ENCODE data around the gene LHX3. TPM values are rescaled to one million over a fixed set of nuclear protein-coding genes. Genes with fewer than 3 reads are reported as not detected.

LHX3 gene
- total and polyA plus RNA-seq, 2 donors (not counting 1 experiment from before 2014, with no cell fraction given) = 0.07 to 0.30 TPM

- Histone ChIP-seq H3K9me3 (ENCODE audit: control extremely low read depth in 1 of 3, control insufficient read depth in 2 of 3, insufficient read depth in 1 of 3, low read length in 2 of 3) (peaks cover 0 to 50% (median 0%) of the 10 kb centered on the region in 3 donors), H3K79me2 (ENCODE audit: control insufficient read depth, insufficient read depth, low read length) (no peaks in the 10 kb centered on the region), H3K36me3 (replicated peaks in 1 of 2; ENCODE audit: control extremely low read depth in 1 of 2, control insufficient read depth in 1 of 2, extremely low read depth in 1 of 2, insufficient read depth in 2 of 2, low read length in 1 of 2) (peaks cover 0 to 11% of the 10 kb centered on the region in 2 experiments), H3K4me2 (replicated peaks; ENCODE audit: low read depth, low read length, poor library complexity, severe bottlenecking) (peak overlapping the region; percentile 22), H3K27me3 (replicated peaks in 1 of 4; ENCODE audit: control extremely low read depth in 1 of 4, control insufficient read depth in 3 of 4, insufficient read depth in 4 of 4, low read length in 3 of 4) (peaks cover 0 to 57% (median 36%) of the 10 kb centered on the region in 4 experiments), H3K27ac (ENCODE audit: low read length in 2 of 2) (no peak overlapping the region), H3K4me1 (ENCODE audit: control insufficient read depth in 2 of 2, insufficient read depth in 2 of 2, low read length in 2 of 2) (peaks cover 22 to 23% of the 10 kb centered on the region in 2 donors), H2AFZ (ENCODE audit: insufficient read depth, low read depth, low read length, poor library complexity, severe bottlenecking) (no peak overlapping the region), H4K20me1 (ENCODE audit: control insufficient read depth, insufficient read depth, low read length, poor library complexity, severe bottlenecking) (peaks cover 53% of the 10 kb centered on the region), H3K9ac (ENCODE audit: low read length) (no peak overlapping the region), H3K4me3 (ENCODE audit: control extremely low read depth in 1 of 5, extremely low read depth in 1 of 5, insufficient read depth in 1 of 5, low read depth in 2 of 5, low read length in 4 of 5) (no peak overlapping the region)
- ATAC-seq (ENCODE audit: low read depth) = no peak
- POLR2A ChIA-PET = interaction anchor here (1.2 kb wide), 1 partner anchor 22 kb away, joined by 3 read pairs; no protein-coding TSS in a partner anchor
- CTCF ChIA-PET = interaction anchor here (0.6 kb wide), 1 partner anchor 12 kb away, joined by 3 read pairs; no protein-coding TSS in a partner anchor
- intact Hi-C loops (cut with micrococcal nuclease) = no loop called here
- H3K4me3 Mint-ChIP-seq = no peak overlapping the region
- H3K9me3 Mint-ChIP-seq (ENCODE audit: insufficient read depth) = no peaks in the 10 kb centered on the region
- peaks cover 21% of the 10 kb centered on the region for H3K4me1 Mint-ChIP-seq
- peaks cover 17% of the 10 kb centered on the region for H3K27me3 Mint-ChIP-seq
- no peak overlapping the region for H3K27ac Mint-ChIP-seq
- TF ChIP-seq, protein P1, sequence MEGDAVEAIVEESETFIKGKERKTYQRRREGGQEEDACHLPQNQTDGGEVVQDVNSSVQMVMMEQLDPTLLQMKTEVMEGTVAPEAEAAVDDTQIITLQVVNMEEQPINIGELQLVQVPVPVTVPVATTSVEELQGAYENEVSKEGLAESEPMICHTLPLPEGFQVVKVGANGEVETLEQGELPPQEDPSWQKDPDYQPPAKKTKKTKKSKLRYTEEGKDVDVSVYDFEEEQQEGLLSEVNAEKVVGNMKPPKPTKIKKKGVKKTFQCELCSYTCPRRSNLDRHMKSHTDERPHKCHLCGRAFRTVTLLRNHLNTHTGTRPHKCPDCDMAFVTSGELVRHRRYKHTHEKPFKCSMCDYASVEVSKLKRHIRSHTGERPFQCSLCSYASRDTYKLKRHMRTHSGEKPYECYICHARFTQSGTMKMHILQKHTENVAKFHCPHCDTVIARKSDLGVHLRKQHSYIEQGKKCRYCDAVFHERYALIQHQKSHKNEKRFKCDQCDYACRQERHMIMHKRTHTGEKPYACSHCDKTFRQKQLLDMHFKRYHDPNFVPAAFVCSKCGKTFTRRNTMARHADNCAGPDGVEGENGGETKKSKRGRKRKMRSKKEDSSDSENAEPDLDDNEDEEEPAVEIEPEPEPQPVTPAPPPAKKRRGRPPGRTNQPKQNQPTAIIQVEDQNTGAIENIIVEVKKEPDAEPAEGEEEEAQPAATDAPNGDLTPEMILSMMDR (IDR thresholded peaks at IDR 0.05) = no peak
- TF ChIP-seq EZH2 (IDR thresholded peaks at IDR 0.05; ENCODE audit: borderline replicate concordance, insufficient read depth, low read depth, low read length, poor library complexity, severe bottlenecking) = no peak
- 21% methylated on average over 33 of the region's 33 CpGs for WGBS (ENCODE audit: insufficient coverage)
- no peak for DNase-seq
Measured at GRCh38 chr9:136203408-136204144, 1.4 kb downstream of the LHX3 start.

Data from B cell (primary cell).